Measurements from ENCODE around the gene MYL2. TPM values are rescaled to one million over a fixed set of nuclear protein-coding genes. Genes with fewer than 3 reads are reported as not detected.

MYL2 gene
- total RNA-seq, 1 donor = not detected

GRCh38 chr12:110913119-110914056 is 7.0 kb downstream of the MYL2 start:
- DNase-seq (ENCODE audit: low read depth) = no peak
- no peak overlapping the region for H3K4me3 ChIP-seq (ENCODE audit: low read depth, low read length)
- TF ChIP-seq, protein P1, sequence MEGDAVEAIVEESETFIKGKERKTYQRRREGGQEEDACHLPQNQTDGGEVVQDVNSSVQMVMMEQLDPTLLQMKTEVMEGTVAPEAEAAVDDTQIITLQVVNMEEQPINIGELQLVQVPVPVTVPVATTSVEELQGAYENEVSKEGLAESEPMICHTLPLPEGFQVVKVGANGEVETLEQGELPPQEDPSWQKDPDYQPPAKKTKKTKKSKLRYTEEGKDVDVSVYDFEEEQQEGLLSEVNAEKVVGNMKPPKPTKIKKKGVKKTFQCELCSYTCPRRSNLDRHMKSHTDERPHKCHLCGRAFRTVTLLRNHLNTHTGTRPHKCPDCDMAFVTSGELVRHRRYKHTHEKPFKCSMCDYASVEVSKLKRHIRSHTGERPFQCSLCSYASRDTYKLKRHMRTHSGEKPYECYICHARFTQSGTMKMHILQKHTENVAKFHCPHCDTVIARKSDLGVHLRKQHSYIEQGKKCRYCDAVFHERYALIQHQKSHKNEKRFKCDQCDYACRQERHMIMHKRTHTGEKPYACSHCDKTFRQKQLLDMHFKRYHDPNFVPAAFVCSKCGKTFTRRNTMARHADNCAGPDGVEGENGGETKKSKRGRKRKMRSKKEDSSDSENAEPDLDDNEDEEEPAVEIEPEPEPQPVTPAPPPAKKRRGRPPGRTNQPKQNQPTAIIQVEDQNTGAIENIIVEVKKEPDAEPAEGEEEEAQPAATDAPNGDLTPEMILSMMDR (IDR thresholded peaks at IDR 0.05; ENCODE audit: insufficient read depth, low read depth, low read length) = no peak

- H3K4me3 ChIP-seq (ENCODE audit: low read depth, low read length) = no peak overlapping the region
- TF ChIP-seq, protein P1 (IDR thresholded peaks at IDR 0.05; ENCODE audit: insufficient read depth, low read depth, low read length) = no peak
- DNase-seq (ENCODE audit: low read depth) = no peak
These were observed 8.1 kb downstream of the MYL2 start for GRCh38 chr12:110912263-110912662.

DNA sequence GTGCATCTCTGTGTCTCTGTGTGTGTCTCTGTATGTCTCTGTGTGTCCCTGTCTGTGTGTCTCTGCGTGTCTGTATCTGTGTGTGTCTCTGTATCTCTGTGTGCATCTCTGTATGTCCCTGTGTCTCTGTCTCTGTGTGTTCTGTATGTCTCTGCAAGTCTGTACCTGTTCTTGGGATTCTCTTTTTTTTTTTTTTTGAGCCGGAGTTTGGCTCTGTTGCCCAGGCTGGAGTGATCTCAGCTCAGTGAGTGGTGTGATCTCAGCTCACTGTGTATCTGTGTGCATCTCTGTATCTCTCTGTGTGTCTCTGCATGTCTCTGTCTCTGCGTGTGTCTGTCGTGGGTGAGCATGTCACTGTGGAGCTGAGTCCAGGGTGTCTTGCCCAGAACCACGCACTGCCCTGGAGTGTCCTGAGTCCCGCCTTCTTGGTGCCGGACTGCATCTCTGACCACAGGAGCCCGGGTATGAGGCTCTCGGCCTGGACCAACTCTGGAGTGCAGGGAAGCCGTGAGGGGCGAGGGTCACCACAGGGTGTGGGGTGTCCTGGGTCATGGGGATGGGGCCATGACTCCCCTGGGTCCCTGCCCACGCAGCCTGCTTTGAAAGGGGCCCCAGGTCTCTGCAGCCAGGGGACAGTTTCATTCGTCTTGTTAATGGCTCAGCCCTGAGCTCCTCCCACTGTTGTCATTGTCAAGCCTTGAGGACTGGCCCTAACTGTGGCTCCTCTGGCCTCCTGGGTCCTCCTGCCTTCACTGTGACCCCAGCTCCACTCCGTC is 11.8 kb downstream of the MYL2 start:
- DNase-seq (ENCODE audit: low read depth) = no peak
- TF ChIP-seq, protein P1 (IDR thresholded peaks at IDR 0.05; ENCODE audit: insufficient read depth, low read depth, low read length) = no peak
- H3K4me3 ChIP-seq (ENCODE audit: low read depth, low read length) = no peak overlapping the region

GRCh38 chr12:110907583-110907982 is 12.8 kb downstream of the MYL2 start:
- no peak for DNase-seq (ENCODE audit: low read depth)
- H3K4me3 ChIP-seq (ENCODE audit: low read depth, low read length) = no peak overlapping the region
- TF ChIP-seq, protein P1 (IDR thresholded peaks at IDR 0.05; ENCODE audit: insufficient read depth, low read depth, low read length) = no peak

GRCh38 chr12:110906985-110907384 is 13.4 kb downstream of the MYL2 start:
- no peak overlapping the region for H3K4me3 ChIP-seq (ENCODE audit: low read depth, low read length)
- no peak for DNase-seq (ENCODE audit: low read depth)
- TF ChIP-seq, protein P1 (IDR thresholded peaks at IDR 0.05; ENCODE audit: insufficient read depth, low read depth, low read length) = no peak

GRCh38 chr12:110906516-110906915 is 13.9 kb downstream of the MYL2 start:
- TF ChIP-seq, protein P1 (IDR thresholded peaks at IDR 0.05; ENCODE audit: insufficient read depth, low read depth, low read length) = no peak
- no peak overlapping the region for H3K4me3 ChIP-seq (ENCODE audit: low read depth, low read length)
- no peak for DNase-seq (ENCODE audit: low read depth)
